NOMO-1 treated with dmso at 0.1 percent for 144 hours (cell line): ENCODE measurements around the gene ALOX15B.
A peak's percentile ranks its signal among the peaks of the same experiment; 100 is the strongest.

ENCODE experiments used
- DNase-seq: peaks from one replicate; lab custom pipeline; 2025; ENCODE audit not compliant: unreplicated experiment; lab: John Stamatoyannopoulos, UW

Gene ALOX15B

DNA sequence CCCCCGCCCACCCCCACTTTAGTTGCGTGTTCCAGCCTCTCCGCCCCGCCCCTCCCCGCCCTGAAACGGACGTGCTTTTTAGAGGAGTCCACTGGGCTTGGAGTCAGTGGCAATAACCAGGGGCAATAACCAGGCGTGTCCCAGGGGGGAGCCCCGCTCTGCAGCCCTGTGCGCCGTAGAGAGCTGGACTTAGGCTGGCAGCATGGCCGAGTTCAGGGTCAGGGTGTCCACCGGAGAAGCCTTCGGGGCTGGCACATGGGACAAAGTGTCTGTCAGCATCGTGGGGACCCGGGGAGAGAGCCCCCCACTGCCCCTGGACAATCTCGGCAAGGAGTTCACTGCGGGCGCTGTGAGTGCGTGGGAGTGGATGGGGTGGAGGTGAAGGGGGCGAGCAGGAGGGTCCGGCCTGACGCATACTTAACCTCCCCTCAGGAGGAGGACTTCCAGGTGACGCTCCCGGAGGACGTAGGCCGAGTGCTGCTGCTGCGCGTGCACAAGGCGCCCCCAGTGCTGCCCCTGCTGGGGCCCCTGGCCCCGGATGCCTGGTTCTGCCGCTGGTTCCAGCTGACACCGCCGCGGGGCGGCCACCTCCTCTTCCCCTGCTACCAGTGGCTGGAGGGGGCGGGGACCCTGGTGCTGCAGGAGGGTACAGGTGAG lies at the start of gene ALOX15B:
TSS of gene ALOX15B (plus strand) at position 106 of the 657 bp plus-strand sequence. CDS start at position 203, 97 bp downstream.
- DNase-seq = no peak

GRCh38 chr17:7989781-7990655 lies 48.8 kb upstream of the ALOX15B start:
- peak; percentile 94 for DNase-seq

DNA sequence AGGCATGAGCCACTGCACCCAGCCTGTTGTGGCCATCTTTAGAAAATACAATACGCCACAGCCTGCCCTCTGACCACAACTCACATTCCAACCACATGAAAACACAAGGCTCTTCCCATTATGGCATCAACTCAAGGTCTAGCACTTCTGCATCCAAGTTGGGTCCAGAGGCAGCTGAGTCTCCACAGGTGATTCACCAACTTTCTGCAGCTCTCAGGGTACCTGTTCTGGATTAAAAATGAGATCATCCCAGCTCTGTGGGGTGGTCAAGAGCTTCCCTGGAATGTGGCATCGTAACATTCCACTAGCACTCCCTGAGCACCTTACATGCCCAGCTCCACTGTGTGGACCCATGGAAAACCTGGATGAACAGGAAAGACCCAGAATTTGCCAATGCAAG lies 46.3 kb upstream of the ALOX15B start:
- DNase-seq = no peak

DNA sequence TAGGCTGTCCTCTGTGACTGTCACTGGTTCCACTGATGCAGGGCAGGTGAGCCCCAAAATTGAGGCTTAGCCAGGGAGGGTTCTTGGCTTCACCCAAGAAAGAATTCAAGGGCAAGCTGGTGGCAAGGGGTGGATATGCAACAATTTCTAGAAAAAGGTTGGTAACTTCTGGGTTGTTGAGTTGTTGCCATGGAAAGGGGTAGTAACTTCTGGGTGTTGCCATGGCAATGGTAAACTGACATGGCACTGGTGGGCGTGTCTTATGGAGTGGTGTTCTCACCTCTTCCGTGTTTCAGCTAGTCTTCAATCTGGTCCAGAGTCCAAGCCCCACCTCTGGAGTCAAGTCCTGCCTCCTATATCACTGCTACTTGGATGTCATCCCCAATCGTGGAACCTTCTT lies 45.9 kb upstream of the ALOX15B start:
- no peak for DNase-seq

- no peak for DNase-seq
Measured at GRCh38 chr17:7993972-7994589, 44.8 kb upstream of the ALOX15B start.

DNA sequence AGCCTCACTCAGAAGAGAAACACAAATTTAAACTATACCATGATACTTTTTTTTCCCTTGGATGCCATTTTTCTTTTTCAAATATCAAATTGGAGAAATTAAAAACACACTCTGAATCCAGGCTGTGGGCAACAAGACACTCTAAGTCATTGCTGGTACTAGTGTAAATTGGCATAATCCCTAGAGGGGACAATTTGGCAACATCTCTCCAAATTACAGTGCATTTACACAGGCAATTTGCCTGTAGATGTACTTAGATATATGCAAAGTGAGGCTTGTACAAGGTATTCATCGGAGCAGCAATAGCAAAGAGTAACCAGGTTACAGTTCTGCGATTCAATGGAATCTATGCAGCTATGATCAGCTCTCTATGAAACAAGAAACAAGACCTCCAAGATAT lies 43.1 kb upstream of the ALOX15B start:
- no peak for DNase-seq

DNA sequence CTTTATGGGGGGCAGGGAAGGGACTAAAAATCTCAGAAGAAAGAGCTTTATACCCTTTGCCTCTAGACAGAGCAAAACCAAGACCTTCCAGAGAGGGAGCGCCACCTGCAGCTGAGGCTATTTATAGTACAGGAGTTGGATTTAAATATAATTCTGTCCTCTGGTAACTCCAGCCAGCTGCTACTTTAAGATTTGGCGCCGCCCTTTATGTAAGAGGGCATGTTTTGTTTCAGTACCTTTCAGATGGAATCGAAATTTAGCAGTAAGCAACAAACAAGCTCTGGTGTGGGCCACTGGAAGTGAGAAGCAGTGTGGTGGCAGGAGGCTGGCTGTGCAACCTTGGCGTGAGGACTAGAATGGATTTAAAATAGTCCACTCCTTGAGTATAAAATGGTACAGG lies 41.7 kb upstream of the ALOX15B start:
- DNase-seq = peak; percentile 21

DNA sequence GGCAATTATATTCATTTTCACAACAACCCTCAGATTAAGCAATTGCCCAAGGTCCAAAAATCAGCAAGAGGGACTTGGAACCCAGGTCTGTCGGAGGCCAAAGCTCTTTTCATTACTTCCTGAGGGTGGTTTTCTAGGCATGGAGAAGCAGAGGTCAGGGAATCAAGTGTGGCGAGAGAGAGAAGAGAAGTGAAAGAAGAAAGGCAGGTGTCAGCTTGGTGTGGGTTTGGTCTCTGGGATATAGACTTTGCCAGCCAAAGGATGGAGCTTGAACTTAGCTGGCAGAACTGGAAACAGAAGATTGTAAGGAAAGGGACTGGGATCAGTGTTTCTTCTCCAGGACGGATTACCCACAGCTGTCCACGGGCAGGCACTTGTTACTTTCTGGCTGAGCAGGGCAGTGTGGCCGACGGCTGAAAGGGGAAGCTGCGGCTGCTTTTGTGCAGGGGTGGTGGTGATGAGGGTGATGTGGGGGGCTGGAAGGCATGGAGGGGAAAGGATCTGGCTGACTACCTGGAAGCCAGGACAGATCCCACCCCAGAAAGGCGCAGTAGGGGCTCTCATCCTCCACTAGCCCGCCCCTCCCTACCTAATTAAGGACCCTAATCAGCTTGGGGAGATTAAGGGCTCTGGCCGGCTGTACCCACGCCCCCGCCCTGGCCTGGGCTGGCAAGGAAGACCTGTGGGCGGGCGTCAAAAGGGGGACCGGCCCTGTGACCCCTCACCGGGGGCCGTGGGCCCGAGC lies 36.7 kb upstream of the ALOX15B start, which contains the start of gene GUCY2D:
TSS of gene GUCY2D (plus strand) at position 640 of the 745 bp plus-strand sequence. CDS start 433 bp downstream, outside the sequence.
- DNase-seq = peak; percentile 82

DNA sequence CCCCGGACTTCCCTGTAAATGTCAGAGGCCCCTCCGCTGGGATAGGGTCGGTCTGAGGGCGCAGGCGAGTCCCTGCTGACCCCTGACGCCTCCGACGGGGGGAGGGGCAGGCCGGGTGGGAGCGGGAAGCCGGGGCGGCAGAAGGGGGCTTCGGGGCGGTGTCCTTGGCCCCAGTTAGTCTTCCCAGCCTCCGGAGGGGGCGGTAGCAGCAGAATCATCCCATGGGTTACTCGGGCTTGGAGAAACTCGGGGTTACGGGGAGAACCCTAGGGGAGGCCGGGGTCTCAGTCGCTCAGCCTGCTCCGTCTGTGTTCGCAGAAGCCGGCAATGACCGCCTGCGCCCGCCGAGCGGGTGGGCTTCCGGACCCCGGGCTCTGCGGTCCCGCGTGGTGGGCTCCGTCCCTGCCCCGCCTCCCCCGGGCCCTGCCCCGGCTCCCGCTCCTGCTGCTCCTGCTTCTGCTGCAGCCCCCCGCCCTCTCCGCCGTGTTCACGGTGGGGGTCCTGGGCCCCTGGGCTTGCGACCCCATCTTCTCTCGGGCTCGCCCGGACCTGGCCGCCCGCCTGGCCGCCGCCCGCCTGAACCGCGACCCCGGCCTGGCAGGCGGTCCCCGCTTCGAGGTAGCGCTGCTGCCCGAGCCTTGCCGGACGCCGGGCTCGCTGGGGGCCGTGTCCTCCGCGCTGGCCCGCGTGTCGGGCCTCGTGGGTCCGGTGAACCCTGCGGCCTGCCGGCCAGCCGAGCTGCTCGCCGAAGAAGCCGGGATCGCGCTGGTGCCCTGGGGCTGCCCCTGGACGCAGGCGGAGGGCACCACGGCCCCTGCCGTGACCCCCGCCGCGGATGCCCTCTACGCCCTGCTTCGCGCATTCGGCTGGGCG lies 35.9 kb upstream of the ALOX15B start:
- no peak for DNase-seq

DNA sequence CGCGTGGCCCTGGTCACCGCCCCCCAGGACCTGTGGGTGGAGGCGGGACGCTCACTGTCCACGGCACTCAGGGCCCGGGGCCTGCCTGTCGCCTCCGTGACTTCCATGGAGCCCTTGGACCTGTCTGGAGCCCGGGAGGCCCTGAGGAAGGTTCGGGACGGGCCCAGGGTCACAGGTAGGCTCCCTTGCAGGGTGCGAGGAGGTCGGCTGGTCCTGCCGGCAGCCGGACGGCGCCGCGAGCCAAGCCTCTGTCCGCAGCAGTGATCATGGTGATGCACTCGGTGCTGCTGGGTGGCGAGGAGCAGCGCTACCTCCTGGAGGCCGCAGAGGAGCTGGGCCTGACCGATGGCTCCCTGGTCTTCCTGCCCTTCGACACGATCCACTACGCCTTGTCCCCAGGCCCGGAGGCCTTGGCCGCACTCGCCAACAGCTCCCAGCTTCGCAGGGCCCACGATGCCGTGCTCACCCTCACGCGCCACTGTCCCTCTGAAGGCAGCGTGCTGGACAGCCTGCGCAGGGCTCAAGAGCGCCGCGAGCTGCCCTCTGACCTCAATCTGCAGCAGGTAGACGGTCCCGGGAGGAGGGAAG lies 35.2 kb upstream of the ALOX15B start:
- no peak for DNase-seq

- DNase-seq = no peak
Measured at GRCh38 chr17:8004899-8005298, 34.0 kb upstream of the ALOX15B start.

DNA sequence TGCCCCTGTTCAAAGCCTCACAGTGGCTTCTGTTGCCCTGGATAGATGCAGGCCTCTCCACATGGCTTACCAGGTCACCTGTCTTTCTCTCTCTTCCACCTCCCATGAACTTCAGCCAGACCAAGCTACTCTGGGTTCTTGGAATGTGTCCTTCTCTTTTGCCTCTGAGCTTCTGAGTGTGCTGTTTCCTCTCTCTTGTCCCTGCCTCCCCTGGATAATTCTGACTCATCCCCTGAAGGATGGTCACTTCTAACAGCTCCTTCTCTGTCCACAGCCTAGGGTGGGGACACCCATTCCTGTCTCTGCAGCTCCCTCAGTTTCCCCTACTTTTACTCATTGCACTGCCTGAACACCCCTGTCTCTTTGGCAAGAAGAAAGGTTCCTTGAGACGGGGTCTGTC lies 33.5 kb upstream of the ALOX15B start:
- DNase-seq = no peak

- DNase-seq = no peak
Measured at GRCh38 chr17:8005967-8006730, 32.7 kb upstream of the ALOX15B start.

- no peak for DNase-seq
Measured at GRCh38 chr17:8006836-8007680, 31.8 kb upstream of the ALOX15B start.

DNA sequence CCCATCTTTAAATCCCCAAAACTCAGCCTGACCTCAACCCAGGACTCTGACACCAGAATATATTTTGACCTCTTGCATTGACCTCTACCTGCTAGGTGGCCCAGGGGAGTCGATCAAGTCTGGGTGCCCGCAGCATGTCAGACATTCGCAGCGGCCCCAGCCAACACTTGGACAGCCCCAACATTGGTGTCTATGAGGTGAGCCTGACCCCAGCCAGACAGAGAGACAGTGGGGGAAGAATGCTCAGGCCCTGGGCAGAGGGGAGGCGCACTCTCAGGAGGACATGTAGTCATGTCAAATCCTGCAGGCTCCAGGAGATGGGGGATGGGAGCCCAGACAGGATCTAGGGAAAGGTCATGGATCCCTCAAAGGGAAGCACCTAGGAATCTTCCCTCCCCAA lies 31.0 kb upstream of the ALOX15B start:
- no peak for DNase-seq

GRCh38 chr17:8012045-8012580 lies 26.7 kb upstream of the ALOX15B start:
- DNase-seq = no peak

DNA sequence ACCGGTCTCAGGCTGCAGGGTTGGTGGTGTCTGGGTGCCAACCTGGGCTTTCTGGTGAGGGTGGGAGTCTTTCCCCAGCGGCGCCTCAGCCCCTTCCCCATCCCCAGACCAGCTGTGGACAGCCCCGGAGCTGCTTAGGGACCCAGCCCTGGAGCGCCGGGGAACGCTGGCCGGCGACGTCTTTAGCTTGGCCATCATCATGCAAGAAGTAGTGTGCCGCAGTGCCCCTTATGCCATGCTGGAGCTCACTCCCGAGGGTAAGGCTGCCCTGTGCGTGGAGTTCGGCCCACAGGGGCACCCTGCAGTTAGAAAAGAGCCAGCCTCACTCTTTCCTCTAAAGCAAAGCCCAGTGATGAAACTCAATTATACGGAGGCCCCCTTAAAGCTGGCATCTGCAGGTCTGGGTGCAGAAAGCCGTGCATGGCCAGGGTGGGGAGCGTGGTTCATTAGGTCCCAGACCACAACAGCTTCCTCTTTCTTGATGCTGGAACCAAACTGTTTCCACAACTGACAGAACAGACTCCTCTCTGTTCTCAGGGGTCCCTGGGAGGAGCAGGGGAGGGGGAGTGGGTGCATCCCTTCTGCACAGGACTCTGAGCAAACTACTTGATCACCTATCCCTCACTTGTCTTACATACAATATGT lies 25.7 kb upstream of the ALOX15B start:
- DNase-seq = no peak
